Measurements from ENCODE around the gene TADA2B.

TADA2B gene

GRCh38 chr4:7042503-7043283 lies 479 bp upstream of the TADA2B start:
- DNase-seq = peak; percentile 98

- DNase-seq = peak; percentile 25
These were observed 1.2 kb downstream of the TADA2B start for GRCh38 chr4:7044137-7044930.

- DNase-seq = no peak
These were observed 2.4 kb downstream of the TADA2B start for GRCh38 chr4:7045553-7045952.

- DNase-seq = no peak
These were observed 3.1 kb downstream of the TADA2B start for GRCh38 chr4:7045961-7046921.

- no peak for DNase-seq
These were observed 3.8 kb downstream of the TADA2B start for GRCh38 chr4:7046971-7047370.

GRCh38 chr4:7048642-7049041 lies 5.5 kb downstream of the TADA2B start:
- no peak for DNase-seq

- no peak for DNase-seq
These were observed 6.1 kb downstream of the TADA2B start for GRCh38 chr4:7049295-7049694.

GRCh38 chr4:7049739-7050138 lies 6.6 kb downstream of the TADA2B start:
- no peak for DNase-seq

GRCh38 chr4:7050481-7051143 lies 7.4 kb downstream of the TADA2B start:
- DNase-seq = no peak

- no peak for DNase-seq
These were observed 7.9 kb downstream of the TADA2B start for GRCh38 chr4:7051144-7051495.

GRCh38 chr4:7051905-7052304 lies 8.7 kb downstream of the TADA2B start:
- no peak for DNase-seq

GRCh38 chr4:7052313-7052712 lies 9.1 kb downstream of the TADA2B start:
- no peak for DNase-seq

GRCh38 chr4:7052923-7053715 lies 9.9 kb downstream of the TADA2B start:
- no peak for DNase-seq

- DNase-seq = no peak
These were observed 11.1 kb downstream of the TADA2B start for GRCh38 chr4:7054106-7054880.

GRCh38 chr4:7055111-7055989 lies 12.2 kb downstream of the TADA2B start:
- no peak for DNase-seq

GRCh38 chr4:7055990-7056325 lies 12.8 kb downstream of the TADA2B start:
- DNase-seq = no peak

GRCh38 chr4:7058792-7059191 lies 15.6 kb downstream of the TADA2B start:
- DNase-seq = no peak

- no peak for DNase-seq
These were observed 16.5 kb downstream of the TADA2B start for GRCh38 chr4:7059662-7060061.

- DNase-seq = no peak
These were observed 17.4 kb downstream of the TADA2B start for GRCh38 chr4:7060346-7061150.

Measured in retina (tissue), 1 donor.